CD4-positive, alpha-beta T cell treated with Interleukin-2 at 100 ng/mL for 4 hours (primary cell): Measurements from ENCODE around the gene PTPRN2.
"Not testable (repeated sequence)": the region's sequence is repeated elsewhere in the genome, so short reads cannot be mapped to it uniquely, and the experiment has no call there.

Source experiments
- DNase-seq: peaks from one replicate; pipeline ENCODE4 v3.0.0-alpha.2; 2020; ENCODE audit warnings: low spot score

PTPRN2 gene

DNA sequence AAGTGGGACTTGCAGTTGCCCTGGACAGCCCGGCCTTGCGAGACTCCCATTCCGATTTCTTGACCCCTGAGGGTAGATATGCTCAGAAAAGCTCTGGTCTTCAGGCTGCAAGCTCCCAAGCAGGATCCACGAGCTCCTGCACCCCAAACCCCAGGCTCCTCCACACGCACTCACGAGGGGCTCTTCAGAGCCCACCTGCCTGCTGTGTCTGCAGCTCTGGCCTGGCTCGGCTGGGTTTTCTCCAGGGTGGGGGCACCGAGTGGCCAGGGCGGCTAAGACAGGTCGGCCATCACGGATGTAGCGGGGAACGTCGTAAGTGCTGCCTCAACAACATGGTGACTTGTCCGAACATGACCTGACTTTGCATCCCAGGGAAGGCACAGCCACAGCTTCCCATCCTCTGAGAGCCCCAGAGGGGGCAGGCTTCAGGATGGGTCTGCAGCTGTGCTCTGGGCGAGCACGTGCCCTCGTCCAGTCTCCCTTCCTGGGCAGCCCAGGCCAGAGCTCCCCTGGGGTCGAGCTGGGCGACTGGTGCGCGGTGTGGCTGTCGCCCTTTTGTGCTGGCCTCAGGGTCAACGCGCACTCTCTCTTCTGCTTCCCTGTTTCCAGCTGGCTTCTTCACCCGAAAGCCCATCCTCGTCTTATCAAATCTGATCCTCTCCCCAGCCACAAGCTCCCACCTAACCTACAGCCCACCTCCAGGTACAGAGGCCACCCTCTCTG is 835.5 kb downstream of the PTPRN2 start:
- no peak for DNase-seq

DNA sequence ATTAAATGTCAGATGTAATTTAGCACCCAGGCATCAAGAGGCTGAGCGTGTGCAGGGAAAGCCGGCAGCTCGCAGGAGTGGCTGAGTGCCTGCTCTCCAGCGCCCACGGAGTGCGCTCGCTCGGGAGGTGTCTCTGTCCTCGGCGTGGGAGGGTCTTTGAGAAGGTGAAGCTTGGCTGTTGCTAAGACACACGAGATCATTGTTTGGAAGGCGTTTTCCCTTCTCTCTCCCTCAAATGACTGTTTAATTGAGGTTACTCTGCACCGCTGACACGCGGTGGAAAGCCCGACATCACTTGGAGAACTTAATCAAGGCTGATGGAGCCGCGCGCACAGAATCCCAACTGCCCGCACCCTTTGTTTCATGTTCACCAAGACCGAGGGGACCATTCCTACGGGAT is 836.2 kb downstream of the PTPRN2 start:
- DNase-seq, result no peak

DNA sequence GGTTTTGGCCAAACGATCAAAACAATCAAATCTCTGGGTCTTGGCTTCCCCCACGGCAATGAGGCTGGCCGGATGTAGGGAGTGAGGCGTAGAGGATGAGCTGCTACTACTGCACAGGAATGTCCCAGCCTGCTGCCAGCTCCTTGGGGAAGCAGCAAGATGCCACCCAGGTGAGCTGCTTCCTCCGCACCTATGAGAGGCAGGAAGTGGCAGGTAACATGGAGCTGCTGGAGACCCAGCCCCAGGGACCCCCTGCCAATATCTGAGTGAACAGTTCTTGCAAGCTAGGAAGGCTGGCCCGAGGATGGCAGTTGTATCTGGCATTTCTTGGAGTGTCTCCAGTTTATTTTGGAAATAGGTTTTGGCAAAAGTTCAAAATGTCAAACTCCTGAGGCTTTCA is 837.3 kb downstream of the PTPRN2 start:
- no peak for DNase-seq

DNA sequence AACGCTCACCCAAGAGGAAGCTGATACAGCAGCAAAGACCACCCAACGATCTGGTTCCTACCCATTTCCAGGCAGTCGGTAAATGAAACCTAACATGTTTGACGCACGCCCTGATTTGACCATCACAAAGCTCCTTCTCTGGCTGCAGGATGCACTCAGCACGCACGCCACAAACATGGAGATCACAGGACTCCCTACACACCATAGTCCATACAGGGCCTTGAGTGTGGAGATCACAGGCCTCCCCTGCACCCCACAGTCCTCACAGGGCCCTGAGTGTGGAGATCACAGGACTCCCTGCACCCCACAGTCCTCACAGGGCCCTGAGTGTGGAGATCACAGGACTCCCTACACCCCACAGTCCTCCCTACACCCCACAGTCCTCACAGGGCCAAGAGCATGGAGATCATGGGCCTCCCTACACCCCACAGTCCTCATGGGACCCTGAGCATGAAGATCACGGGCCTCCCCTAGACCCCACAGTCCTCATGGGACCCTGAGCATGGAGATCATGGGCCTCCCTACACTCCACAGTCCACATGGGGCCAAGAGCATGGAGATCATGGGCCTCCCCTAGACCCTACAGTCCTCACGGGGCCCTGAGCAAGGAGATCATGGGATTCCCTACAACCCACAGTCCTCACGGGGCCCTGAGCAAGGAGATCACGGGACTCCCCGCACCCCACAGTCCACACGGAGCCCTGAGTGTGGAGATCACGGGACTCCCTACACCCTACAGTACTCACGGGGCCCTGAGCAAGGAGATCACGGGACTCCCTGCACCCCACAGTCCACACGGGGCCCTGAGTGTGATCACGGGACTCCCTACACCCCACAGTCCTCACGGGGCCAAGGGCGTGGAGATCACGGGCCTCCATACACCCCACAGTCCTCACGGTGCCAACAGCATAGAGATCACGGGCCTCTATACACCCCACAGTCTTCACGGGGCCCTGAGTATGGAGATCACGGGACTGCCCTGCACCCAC is 841.6 kb downstream of the PTPRN2 start:
- no peak for DNase-seq

DNA sequence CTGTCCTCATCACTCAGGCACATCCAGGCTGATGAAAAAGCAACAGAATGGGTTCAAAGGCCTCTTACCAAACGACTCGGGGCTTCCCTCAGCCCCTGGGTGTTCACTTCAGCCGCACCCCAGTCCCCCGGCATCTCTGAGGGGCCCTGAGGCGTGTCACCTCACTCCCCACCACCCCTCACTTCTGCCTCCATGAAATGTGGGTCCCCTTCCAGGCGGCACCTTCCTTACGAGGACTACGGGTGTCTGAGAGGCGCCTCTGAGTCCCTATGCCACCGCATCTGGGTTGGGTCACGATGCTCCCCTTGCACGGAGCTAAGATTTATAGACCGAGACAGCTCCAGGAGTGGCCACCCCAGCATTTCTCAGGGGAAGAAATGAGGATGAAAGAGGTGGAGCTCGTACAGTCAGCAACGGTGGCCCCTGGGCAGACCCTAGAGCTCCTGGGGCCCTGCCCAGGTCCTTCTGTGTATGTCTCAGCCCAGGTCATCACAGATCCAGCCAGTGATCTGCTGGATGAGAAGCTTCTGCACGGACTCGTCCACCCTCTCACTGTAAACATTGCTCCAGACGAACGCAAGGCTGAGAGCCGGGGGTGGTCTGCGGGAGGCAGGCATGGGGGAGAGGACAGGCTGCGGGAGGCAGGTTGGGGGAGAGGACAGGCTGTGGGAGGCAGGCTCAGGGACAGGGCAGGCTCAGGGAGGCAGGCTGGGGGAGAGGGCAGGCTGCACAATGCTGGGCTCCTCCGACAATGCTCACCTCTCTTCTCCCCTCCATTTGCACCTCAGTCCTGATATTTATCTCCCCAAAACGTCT is 842.6 kb downstream of the PTPRN2 start:
- DNase-seq, result no peak

DNA sequence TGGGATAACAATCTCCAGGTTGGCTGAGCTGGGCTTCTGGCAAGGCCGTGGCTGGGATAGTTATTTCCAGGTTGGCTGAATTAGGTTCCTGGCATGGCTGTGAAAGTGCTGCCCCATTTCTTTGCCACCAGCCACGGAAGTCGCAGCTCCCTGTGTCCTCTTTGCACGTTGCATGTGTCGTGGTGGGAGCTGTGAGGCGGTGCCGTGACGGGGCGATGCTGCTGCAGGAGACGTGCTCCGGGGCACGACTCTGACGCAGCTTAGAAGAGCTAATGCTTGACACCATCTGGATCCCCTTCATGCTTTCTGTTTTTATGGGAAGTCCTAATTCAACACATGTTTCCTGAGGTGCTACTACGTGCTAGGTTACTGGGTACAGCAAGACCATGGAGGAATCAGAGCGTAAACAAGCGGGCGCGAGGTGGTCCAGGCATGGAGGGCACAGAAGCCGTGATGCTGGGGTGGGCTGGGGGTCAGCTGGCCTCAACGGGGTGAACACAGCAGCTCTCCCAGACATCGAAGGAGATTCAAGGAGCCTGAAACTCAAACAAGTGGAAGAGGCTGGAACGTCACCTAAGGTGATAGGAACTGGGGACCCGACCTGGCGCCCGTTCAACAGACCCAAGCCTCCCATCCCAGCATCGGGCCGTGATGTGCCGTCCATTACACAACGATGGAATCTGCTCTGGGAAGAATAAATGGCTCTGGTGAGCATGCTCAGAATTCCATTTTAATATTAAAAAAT is 843.7 kb downstream of the PTPRN2 start:
- DNase-seq, result no peak

DNA sequence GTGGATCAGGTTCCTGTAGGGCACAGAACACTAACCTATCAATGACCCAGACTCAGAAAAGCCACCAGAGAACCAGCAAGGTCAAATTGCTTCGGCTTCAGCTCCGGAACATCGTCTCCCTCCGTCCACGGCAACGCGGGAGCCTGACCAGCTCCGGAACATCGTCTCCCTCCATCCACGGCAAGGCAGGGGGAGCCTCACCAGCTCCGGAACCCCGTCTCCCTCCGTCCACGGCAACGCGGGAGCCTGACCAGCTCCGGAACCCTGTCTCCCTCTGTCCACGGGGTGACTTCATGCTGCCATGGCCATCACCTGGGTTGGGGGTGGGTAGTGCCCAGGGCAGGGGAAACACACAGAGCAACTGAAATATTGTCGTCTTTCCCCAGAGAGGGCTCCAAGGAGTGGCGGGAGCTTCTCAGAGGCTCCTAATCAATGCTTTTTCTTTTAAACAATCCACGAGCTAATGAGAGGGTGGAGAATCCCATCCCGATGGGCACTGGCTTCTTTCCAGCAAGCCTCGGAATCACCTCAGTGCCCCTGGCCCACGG is 847.3 kb downstream of the PTPRN2 start:
- no peak for DNase-seq

DNA sequence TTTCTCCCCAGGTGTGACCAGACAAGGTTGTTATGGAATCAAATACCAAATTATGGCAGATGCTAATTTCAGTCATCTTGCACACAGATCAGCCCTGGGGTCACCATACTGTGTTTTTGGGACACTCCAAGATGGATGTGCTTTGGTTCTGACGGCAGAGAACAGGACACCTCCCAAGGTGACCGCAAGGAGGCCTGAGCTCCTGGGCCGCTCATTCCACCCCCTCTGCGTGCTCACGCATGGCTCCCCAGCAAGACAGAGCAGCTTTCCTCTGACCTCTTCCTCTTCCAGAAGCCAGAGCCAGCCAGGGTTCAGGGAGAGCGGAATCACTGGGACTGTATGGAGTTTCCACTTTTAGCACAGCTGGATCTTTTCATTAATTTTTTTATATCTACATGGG is 848.0 kb downstream of the PTPRN2 start:
- no peak for DNase-seq

DNA sequence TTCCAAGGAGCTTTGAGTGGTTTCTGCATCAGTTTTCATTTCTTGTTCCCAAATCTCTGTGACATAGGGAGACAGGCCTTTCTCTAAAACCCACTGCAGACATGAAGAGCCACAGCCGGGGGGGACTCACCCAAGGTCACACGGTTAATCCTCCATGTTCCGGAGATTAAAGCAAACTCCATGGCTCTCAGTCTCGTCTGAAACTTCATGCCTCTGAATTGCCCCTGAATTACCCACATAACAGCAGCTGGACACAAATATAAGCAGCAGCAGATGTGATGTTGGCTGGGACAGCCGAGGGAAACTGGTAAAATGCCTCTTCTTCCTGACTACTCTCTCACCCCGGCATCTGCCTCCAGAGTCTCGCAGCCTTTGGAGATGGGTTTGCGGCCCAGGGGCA is 848.6 kb downstream of the PTPRN2 start:
- no peak for DNase-seq

DNA sequence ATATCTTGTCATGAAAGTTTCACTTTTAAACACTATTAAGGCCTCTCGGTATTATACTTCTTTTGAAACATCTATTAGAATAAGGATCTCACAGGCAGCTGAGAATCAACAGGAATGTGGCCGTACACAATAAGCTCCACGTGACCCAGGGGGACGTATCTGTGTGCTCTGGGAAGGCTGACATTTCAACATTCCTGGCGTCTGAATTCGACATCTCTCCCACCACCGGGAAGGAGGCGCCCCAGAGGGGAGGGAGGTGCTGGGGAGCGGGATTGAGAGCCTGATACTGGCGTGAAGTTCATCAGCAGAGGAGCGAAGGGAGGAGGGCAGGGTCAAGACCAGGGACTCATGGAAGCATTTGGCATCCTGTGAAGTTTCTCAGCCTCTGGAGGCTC is 849.6 kb downstream of the PTPRN2 start:
- DNase-seq, result no peak

DNA sequence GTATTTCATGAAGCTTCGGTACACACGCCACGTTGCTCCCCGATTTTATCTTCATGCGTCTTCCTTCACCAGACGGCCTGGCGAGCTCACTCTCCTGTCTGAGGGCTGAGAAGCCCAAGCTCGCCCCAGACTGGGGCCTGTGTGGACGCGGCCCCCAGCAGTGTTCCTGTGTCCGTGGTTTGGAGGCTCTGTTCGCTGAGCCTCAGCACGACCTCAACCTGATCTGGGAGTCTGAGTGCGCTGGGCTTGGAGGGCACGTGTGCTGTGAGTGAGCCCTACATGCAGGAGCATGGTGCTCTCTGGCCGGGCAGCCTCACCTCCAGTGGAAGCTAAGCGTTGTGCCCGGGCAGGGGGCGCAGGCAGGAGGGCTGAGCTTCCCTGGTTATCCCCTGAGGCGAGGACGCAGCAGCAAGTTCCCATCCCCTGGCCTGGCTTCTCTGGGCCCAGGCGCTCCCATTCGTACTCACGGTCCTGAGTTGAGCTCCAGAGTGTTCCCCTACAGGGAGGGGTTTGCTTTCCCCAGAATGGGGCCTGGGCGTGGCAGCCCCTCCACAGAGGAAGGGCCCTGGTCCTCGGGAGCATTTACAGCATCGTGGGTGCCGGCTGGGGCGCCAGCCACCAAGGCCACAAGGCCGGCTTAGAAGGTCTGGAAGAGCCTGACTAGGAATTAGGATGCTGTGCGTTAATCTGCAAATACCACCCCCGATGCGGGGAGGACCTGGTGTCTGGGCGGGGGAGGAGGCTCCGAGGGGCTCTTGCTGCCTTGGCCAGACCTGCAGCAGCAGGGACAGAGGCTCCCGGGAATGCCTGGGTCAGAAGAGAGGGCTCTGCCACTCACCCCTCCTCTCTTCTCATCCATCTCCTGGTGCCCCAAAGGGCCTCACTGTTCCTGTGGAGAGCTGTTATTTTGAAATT is 850.2 kb downstream of the PTPRN2 start:
- no peak for DNase-seq

DNA sequence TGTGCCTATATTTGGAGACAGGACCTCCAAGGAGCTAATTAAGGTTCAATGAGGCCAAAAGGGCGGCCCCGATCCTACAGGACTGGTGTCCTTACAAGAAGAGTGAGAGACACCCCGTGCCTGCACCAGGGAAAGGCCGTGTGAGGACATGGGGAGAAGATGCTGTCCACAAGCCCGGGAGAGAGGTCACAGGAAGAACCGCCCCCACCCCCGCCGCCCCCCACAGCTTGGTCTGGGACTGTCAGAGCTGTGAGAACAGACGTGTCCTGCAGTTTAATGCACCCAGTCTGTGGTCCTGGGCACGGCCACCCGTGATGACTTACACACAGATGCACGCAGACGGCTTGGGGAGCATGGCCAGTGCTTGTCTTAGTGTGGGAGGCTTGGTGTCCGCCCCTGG is 851.3 kb downstream of the PTPRN2 start:
- no peak for DNase-seq

DNA sequence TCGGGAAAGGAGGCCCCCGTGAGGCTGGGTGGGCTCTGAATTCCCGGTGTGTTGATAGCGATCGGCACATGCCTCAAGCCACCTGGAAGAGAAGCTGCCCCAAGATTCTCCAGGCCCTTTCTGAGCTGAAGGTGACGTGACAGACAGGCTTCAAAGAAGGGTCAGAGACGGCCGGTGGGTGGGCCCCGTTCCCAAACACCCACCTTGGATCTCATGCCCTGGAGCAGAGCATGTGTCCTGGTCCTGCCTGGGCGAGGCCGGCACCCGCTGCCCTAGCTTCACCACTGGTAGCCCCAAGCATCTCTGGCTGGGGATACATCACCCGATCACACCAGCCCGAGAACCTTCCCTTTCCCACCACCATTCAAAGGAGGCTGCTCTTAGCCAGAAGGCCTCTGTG is 851.8 kb downstream of the PTPRN2 start:
- DNase-seq, result no peak

DNA sequence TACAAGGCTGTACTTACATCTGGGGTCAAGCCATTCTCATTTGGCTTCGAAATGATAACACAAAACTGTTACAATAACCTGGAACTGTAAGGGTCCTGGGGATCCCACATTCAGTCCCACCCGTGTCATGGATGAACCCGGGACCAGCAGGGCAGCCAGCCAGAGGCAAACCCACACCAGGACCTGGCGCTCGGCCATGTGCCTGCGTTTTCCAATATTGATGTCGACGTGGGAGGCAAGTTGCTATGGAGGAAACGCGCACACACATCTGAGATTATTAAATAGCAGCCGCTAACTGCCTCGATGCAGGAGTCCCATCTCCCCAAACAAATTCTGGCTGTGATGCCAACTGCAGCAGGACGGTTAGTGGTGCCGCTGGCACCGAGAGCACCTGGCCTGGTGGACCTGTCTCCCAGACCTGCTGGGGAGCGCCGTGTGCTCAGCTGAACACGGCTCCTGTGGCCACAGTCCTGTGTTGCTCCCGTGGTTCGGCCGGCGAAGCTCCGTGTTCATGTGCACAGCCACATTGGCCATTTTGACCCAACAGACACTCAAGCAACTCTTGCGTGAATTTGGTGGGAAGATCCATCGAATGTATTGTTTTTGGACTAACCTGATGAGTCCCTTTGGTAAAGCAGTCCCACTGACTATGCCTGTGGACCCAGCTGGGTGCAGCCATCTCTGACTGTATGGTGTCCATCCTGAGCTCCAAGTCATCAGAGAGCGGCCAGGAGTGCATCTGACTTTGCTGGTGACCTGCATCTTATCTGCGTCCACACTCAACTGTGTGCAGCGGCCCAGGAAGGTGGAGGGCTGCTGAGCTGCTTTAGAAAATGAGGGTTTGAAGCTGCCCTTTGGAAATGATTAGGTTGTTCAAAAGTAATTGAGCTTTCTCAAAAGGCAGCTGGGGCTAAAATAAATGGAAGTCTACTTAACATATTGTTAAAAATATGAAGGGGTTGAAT is 852.7 kb downstream of the PTPRN2 start:
- no peak for DNase-seq

DNA sequence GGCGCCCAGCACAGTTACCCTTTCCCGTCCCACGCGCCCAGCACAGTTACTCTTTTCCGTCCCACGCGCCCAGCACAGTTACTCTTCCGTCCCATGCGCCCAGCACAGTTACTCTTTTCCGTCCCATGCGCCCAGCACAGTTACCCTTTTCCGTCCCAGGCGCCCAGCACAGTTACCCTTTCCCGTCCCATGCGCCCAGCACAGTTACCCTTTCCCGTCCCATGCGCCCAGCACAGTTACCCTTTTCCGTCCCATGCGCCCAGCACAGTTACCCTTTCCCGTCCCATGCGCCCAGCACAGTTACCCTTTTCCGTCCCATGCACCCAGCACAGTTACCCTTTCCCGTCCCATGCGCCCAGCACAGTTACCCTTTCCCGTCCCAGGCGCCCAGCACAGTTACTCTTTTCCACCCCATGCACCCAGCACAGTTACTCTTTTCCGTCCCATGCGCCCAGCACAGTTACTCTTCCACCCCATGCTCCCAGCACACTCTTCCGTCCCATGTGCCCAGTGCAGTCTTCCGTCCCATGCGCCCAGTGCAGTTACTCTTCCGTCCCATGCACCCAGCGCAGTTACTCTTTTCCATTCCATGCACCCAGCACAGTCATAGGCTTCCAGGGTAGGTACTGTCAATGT is 853.7 kb downstream of the PTPRN2 start:
- not testable (repeated sequence) for DNase-seq

DNA sequence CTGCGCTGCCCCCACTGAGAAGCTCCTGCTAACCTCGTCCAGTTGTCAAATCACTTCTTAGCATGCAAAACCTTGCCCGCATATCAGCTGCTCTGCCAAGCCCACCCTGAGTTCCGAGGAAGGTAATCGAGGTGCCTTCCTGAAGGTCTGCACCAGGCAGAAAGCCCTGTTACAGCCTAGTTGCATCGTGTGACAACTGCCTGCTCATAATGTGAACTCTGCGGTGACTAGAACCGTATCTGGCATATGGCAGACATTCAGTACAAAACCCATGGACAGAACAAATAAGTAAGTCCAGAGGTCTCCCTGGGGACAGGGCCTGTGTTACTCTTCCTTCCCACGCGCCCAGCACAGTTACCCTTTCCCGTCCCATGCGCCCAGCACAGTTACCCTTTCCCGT is 856.5 kb downstream of the PTPRN2 start:
- DNase-seq, result no peak

DNA sequence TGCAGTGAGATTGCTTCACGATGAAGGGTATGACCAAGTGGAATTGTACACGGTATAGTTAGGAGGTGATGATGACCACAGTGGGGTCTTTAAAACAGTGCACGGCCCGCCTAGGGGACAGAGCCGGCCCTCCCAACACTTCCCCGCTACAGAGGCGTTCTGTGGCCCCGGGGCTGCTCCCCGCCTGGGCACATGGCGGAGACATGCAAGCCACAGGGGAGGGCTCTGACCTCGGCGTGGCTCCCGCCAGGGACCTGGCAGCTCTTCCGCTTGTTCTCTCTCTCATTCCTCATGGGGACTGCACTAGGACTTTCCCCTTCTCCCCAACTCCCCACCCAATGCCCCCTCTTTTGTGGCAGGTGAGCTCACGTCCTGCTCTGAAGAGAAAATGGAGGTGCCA is 857.0 kb downstream of the PTPRN2 start:
- DNase-seq, result no peak

DNA sequence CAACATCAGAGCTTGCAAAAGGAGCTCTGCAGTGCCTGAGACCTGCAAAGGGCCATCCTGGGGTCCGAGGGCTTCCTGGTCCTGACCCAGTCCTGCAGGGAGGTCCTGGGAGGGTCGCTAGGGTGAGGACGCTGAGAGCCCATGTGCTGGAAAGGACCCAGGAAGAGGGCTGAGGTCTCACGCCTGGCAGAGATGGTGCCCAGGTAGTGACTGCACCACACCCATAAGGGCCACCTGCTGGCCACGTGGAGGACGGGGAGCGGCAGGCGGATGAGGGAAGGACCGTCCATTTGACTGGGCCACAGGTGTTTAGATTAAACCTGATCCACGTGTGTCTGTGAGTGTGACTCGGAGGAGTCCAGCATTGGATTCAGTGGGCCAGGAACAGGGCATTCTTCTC is 858.1 kb downstream of the PTPRN2 start:
- no peak for DNase-seq
